EH (cell line): Measurements from ENCODE around the gene APMAP.

Experiments used
- DNase-seq: peaks from one replicate; pipeline ENCODE4 v3.0.0-alpha.2; 2015; ENCODE audit warnings: low read depth

Gene APMAP

DNA sequence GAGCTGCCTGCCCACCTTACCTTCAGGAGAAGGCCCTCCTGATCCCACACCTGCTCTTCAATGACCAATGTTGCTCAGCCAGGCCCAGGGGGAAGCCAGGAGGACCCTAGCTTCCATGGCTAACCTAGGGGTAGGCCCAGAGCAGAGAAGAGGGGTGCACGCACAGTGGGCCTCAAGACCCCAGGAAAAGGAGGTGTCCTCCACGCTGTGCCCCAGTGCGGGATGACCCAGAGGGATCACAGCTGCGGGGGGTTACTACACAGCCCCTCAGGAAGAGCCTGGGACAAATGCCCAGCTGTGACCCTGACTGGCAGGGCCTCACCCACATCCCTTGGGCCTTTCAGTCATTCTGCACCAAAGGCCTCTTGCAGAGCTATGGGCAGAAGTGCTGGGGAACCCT, 31.6 kb upstream of the APMAP start:
- DNase-seq, result no peak

DNA sequence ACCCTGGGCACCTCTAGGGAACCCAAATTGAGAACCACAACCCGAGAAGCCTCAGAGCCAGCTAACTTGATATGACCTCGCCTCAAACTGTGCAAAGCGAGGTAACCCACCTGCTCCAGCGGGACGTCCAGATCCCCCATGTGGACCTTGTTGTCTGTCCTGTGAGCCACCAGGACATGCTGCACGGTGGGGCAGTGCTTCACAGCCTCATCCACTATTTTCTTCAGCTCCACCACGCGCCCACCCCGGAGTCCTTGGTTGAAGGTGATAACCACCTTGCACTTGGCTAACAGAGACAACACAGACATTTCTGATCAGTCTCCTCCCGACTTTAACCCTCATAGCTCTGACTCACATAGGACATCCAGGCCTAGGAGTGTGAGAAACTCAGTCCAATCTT, 30.8 kb upstream of the APMAP start:
- DNase-seq, result no peak

DNA sequence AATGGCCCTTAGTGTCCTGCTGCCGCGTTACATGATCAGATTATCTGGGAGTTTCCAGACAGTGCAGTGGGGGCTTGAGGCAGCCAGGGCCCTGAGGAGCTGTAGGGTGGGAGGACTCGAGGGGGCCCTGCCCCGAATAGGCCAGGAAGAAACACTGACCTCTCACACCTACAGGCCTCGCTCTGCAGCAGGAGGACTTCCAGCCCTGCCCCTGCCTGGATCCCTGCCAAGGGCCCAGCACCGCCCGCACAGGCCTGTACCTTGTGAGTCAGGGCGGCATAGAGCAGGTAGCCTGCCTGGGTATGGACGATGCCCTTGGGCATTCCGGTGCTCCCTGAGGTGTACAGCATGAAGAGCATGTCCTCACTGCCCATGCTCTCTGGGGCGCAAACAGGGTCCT, 30.1 kb upstream of the APMAP start:
- no peak for DNase-seq

DNA sequence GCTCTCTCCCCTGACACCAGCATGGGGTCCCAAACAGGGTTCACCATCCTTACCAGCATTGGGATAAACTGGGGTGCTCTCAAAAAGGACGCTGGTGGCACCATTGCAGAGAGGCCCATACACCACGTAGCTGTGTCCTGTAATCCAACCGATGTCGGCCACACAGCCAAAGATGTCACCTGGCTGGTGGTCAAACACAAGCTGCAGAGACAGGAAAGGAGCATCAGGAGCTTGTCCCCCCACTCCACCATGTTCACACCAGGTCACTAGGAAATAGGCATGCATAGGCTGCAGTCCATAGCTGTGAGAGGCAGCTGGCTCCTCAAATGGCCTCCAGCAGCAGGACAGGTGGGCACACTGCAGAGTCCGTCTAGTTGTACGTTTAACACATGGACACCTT, 28.8 kb upstream of the APMAP start:
- no peak for DNase-seq

DNA sequence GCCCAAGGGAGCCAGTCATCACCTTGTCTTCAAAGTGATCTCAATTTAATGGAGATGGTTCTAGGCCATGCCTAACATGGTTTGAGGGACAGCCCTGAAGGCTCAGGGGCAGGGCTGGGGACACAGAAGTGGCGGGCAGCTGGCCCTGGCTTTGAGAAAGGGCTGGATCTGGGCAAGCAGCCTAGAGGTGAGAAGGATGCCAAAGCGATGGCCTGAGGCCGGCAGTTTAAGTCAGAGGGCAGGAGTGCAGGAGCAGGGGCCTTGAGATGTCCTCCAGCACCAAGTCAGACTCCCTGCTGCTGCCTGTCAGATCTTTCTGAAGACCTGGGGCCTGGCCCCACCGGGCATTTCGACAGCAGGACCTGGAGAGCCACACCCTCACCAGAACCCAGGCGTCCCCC, 28.4 kb upstream of the APMAP start:
- DNase-seq, result no peak

DNA sequence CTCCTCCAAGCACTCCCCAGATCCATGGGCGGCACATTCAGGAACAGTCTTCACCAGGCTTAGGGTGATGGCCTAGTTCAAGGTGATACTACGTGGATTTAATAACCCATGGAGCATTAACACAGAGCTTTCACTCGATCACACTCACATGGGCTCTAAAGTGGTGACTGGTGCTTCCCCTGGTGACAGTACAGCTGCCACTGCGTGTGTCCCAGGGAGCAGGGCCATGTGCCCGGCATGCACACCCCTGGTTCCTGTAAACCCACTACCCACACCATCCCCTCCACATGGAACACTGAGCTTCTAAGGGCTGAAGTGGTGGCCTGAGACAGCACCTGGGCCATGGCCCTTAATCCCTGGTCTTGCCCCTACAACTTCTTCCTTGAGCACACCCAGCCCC, 27.8 kb upstream of the APMAP start:
- DNase-seq, result no peak

DNA sequence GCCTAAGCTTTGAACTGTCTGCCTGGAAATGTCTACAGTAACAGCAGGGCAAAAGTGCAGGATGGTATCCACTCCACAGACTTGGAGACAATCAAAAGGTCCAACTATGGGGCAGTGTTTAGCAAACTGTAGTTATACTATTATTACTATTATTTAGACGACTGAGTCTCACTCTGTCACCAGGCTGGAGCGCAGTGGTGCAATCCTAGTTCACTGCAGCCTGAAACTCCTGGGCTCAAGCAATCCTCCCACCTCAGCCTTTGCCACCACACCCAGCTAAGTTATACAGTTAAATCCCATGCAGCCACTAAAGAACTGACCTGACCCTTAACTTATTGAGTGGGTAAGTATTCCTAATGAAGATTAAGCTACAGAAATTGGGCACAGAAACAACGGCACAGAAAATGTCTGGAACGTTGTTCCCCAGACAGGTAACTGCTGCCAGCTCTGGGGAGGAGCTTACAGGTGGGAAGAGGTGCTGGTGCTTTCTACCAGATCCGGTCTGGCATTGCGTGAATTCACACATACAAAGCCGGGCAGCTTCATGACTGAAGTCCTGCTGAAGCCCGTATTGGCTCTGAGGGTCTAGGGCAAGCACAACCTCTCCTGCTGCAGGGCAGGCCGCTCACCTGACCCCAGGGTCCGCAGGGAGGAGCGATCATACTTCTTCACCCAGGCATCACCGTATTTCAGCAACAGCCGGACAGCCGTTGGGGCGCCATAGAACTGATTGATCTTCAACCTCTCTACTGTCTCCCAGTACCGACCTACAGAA, 27.0 kb upstream of the APMAP start:
- DNase-seq, result no peak

DNA sequence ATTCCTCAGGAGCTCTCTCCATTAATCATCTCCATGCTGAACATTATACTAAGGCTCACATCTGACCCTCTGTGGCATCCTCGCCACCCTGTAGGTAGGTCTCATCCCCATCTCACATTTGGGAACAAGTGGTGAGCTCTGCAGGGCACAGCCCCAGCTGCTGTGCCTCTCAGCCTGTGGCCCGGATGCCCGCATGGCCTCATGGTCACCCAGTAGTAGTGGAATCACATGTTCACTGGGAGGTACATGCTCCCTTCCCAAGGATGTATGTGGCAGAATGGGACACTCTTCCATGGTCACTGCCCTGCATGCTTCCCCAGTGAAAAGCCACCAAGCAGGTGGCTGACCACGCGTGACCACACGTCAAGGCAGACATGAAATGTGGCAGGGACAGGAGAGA, 26.3 kb upstream of the APMAP start:
- DNase-seq, result no peak

DNA sequence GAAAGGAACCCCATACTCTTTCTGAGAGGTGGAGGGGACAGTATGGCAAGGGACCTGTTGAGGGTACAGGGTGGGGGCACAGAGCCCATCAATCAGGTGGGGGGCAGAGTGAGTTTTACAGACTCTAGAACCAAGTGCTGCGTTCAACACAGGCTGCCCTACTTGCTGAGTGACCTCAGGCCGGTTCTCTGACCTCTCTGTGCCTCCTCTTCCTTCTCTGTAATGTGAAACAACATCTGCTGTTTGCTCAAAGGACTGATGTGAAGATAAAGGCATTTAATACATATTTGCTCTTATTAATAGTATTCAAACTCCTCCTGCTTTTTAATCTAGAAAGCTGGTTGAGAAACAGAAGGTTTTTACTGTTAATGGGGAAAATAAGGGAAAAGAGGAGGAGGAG, 25.9 kb upstream of the APMAP start:
- no peak for DNase-seq

DNA sequence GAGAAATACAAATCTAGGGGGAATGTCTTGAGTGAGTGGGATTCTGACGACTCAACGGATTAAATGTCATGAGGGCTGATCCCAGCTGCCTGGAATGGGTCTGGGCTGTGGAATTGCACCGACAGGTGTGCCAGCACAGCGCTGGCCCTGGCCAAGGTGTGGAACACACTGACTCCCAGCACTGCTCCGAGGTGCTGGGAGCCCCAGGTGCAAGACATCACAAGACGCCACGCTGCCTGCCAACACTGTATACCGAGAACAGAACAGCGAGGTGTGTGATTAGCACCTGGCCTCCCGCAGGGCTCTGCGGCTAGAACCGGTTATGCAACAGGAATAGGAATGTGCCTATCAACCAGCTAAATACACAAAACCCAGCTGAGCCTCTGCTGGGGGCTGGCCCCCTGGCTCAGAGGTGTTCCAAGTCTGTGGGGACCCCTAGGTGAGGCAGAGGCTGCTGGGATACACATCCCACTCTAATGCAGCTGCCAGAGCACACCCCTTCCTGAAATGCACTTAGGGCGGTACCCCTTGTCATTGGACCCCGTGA, 24.8 kb upstream of the APMAP start:
- DNase-seq, result no peak

DNA sequence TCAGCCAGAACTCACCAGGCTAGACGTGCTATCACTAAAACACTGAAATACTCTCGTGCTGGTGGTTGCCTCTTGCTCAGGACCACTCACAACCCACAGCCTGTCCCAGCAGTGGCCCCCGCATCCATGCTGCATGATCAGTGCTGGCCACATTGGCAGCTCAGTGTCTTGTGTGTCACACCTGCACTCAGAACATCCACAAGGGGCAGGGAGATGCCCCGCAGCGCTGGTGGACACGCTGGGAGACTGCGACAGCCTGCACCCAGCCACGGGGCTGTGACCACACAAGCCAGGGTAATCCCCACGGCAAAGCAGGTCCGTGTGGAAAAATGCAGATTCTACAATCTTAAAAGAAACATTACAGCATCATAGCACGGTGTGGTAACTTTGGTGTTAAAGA, 23.9 kb upstream of the APMAP start:
- DNase-seq, result no peak

DNA sequence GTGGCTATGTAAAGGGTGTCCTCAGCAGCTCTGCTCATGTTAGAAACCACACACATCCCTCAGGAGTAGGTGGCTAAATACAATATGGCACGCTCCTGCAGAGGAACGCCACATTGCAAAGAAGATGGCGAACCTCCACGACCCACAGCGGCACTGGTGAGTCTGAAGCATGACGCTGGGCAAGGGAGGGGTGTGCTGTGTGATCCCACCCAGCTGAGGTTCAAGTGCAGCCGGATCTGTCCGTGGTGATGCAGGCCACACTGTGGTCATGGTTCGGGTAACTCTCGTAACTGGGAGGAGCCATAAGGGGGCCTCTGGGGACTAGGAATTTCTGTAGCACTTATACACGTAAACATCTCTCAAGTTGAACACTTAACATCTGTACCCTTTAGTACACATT, 23.4 kb upstream of the APMAP start:
- no peak for DNase-seq

DNA sequence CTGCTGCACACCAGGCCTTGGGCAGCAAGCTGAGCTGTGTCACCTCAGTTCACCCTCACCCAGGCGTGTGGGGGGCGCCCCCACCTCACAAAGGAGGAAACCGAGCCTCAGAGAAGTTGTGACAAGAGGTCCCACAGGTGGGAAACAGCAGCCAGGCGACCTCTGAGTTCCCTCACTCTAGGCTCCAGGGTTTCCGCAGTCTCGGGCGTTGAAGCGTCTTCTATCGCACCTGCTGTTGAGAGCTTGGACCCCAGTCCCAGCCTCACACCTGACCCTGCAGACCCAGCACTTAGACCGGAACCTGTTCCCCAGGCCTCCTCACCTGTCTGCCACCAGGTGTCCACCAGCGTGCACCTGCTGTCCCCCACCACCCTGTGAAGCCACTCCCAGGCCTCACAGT, 22.3 kb upstream of the APMAP start:
- no peak for DNase-seq

DNA sequence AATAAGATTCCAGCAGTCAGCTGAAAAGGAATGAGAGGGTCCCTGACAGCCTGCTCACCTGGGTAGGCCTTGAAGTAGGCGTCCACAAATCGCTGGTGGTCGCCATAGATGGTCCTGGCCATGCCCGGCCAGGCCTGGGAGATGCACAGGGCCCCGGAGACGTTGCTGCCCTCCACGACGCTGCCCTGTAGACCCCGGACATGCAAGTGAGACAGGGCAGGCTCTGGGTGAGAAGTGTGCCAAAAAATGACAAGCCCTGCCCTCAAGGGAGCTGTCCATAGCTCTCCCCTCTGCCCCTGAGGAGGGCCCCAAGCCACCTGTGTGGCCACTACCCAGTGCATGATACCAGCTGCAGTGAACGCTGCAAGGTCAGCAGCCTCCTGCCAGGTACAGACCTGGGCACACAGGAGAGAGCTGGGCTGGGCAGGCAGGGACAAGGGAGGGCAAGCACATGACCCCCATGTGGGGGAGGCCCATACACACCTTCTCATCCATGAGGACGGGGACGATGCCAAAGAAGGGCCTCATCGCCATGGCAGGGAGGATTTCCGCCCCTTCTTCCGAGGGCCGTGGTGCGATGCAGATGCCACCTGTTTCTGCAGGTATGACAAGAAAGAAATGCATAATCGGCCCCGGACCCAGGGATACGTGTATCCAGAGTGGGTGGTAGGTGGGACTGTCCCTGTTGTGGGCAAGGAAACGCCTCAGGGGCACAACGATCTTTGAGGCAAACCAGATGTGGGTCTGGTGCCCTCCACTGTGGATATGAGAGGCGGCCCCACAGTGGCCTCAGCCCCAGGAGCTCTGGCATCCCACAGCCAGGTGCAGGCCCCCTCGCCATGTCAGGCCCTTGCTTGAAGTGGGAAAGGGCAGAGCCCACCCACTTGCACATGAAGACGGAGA, 21.2 kb upstream of the APMAP start:
- DNase-seq, result no peak

DNA sequence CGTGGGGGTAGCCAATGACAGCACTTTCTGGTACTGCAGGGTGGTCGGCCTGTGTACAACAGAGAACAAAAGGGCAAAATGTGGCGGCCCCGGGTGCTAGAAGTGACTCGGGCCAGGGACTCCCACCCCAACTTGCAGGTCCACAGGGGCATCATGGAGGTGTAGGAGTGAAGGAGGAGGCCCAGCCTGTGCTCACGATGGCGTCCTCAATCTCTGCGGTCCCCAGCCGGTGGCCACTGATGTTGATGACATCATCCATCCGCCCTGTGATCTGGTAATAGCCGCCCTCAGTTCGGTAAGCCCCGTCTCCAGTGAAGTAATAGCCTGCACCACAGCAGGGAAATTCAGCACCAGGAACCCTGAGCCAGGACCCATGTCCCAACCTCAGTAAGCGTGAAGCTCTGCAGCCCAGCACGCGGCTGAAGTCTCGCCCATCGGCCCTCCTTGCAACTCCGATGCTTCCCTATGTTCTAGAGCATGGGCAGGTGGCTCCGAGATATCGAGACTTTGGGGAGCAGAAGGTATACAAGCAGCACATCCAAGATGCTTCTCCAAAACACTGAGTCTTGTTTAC, 20.2 kb upstream of the APMAP start:
- DNase-seq, result no peak

DNA sequence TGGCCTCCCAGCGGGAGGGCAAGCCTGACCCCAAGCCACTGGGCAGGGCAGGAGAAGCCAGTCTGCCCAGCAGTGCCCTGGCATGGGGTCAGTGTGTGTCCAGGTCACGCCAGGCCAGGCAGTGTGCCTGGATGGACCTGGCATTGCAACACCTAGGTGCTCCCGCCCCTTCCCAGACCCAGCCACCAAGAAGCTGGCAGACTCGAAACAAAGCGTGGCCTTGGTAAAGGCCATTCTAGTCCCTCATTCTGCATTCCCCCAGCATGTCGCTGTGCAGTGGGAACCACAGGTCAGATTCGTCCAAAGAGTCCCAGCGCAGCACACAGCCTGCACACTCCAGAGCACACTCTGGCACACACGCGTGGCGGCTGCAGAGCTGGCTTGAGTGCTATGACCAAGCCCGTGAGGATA, 19.3 kb upstream of the APMAP start:
- DNase-seq, result no peak

DNA sequence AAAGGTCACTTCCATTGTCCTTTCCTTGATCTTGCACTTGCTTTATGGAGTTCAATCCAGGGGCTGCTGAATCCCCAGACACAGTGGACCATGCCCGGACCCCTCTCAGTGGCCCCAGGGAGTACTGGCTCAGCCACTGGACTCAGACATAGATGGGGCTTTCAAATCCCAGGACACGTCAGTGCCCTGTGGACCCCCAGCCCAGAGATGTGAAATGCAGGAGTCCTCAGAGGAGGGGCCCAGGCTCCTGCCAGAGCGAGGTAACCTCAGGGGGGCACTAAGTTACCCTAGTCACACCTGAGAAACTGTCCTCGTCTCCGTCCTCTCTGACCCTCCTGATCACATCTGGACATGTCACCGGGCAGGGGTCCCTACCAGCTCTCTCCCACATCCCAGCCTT, 18.7 kb upstream of the APMAP start:
- no peak for DNase-seq

DNA sequence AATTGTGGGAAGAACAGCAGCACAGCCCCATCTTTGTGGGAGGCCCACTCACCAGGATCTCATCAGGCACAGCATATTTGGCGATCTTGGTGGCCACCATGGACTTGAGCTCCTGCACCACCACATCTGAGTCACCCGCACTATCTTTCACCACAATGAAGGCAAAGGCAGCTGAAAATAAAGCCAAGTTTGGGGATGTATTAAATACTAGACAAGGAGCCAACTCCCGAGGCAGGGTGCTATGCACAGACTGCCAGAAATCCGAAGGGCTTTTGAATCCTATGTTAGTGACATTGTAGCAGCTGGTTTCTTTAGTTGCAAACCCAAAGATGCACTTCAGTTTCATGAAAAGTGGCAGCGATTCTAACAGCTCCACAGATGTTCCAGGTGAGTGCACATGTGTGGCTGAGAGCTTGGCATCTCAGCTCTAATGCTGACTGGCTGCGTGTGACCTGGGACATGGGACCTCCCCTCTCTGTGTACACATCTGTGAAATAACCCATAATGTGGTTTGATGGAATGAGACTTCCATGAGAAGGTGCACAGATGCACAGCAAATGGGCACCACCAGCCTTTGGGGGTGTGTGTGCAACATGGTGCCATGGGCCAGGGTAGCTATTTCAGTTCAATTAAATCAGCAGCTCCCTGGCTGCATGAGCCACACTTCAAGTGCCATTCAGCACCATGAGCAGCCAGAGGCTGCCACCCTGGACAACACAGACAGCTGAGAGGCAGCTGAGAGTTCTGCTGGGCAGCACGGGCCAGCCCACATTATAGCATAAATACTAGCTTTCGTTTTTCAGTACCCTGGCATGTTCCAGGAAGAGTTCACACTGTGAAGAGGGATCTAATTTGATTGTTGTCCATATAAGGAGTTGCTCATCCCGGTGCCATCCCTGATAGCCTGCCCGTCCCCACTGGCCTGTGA, 16.9 kb upstream of the APMAP start:
- peak; percentile 29 for DNase-seq

DNA sequence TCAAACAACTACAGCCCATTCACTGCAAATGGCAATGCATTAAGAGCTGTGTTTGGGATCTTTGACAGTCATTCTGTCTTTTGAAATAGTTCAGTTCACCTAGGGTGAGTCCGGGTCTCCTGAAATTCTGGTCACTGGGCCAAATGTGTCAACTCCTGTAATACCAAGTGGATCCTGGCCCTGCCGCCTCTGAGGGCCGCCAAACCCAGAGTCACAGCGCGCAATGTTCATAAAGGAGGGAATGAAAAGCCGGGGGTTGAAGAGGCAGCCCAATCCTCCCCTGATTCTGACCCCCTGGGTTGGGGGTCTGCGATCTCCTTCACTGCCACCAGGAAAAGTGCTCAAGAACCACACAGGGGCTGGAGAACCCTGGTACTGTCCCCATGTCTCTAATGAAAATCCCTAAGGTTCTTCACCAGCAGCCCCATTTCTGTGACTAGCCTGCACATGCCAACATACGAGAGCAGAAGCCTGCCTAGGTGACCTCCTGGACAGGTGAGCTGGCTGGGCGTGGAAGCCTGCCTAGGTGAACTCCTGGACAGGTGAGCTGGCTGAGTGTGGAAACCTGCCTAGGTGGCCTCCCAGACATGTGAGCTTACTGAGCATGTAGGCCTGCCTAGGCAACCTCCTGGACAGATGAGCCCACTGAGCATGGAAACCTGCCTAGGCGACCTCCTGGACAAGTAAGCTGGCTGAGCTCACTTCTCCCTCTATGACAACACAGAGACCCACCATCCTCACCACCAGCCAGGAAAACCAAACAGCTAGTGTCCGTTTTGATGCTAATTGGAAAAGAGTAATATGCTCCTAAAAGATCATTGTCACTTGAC, 16.1 kb upstream of the APMAP start:
- DNase-seq, result no peak

DNA sequence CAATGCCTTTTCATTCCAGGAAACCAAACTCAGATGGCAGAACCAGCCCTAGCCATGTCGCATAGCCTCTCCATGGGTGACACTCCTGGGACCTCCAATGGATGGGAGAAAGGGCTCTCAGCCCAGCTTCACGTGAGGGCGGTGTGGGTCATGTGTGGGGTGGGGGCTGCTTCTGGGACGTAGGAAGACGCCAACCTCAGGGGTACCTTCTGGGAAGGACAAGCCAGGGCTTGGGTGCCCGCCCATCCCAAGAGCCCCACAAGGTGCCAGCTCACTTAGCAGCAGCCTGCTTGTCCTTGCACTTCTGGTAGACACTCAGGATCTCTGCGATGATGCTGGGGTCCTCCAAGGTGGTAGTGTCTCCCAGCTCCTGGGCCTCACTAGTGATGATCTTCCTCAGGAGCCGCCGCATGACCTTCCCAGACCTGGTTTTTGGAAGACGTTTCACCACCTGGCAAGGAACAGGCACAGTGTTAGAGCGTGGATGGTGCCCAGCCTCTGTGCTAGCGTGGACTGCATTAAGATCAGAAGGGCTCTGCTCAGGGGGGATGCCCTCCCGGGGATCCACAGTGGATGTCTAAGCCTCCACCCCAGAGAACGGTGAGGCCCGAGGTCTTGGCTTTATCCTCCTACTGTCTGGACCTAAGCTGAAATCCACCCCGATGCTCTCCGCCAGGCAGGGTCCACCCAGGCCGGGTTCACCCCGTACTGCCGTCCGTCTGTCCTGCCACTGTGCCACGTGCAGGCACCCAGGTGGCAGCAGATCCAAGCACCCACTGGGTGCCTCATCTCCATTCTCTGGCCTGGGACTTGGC, 15.1 kb upstream of the APMAP start:
- no peak for DNase-seq
